Measurements from ENCODE around the gene ZNF143.
A peak's percentile ranks its signal among the peaks of the same experiment; 100 is the strongest.

The ZNF143 gene

GRCh38 chr11:9459667-9460321, 1.0 kb upstream of the ZNF143 start:
- peak overlapping the region; percentile 89 for H3K4me3 ChIP-seq (replicated peaks; ENCODE audit: low read depth, low read length)
- DNase-seq (ENCODE audit: extremely low read depth, low read depth) = no peak
- TF ChIP-seq CTCF (IDR thresholded peaks at IDR 0.05; ENCODE audit: low read depth, low read length, missing control alignments) = no peak

- TF ChIP-seq CTCF (IDR thresholded peaks at IDR 0.05; ENCODE audit: low read depth, low read length, missing control alignments) = no peak
- peak overlapping the region; percentile 89 for H3K4me3 ChIP-seq (replicated peaks; ENCODE audit: low read depth, low read length)
- peak; percentile 52 for DNase-seq (ENCODE audit: extremely low read depth, low read depth)
Observed at GRCh38 chr11:9461063-9461759, 399 bp downstream of the ZNF143 start.

- no peak for DNase-seq (ENCODE audit: extremely low read depth, low read depth)
- no peak for TF ChIP-seq CTCF (IDR thresholded peaks at IDR 0.05; ENCODE audit: low read depth, low read length, missing control alignments)
- H3K4me3 ChIP-seq (replicated peaks; ENCODE audit: low read depth, low read length) = peak overlapping the region; percentile 89
Observed at GRCh38 chr11:9461760-9462134, 935 bp downstream of the ZNF143 start.

- TF ChIP-seq CTCF (IDR thresholded peaks at IDR 0.05; ENCODE audit: low read depth, low read length, missing control alignments) = no peak
- no peak for DNase-seq (ENCODE audit: extremely low read depth, low read depth)
- H3K4me3 ChIP-seq (replicated peaks; ENCODE audit: low read depth, low read length) = peak overlapping the region; percentile 89
Observed at GRCh38 chr11:9462172-9462799, 1.5 kb downstream of the ZNF143 start.

GRCh38 chr11:9462806-9463537, 2.2 kb downstream of the ZNF143 start:
- TF ChIP-seq CTCF (IDR thresholded peaks at IDR 0.05; ENCODE audit: low read depth, low read length, missing control alignments) = no peak
- no peak overlapping the region; the same call in 1 of the 2 replicates for H3K4me3 ChIP-seq (replicated peaks; ENCODE audit: low read depth, low read length)
- no peak for DNase-seq (ENCODE audit: extremely low read depth, low read depth)

- TF ChIP-seq CTCF (IDR thresholded peaks at IDR 0.05; ENCODE audit: low read depth, low read length, missing control alignments) = no peak
- no peak for DNase-seq (ENCODE audit: extremely low read depth, low read depth)
- H3K4me3 ChIP-seq (replicated peaks; ENCODE audit: low read depth, low read length) = no peak overlapping the region
Observed at GRCh38 chr11:9470765-9471164, 10.0 kb downstream of the ZNF143 start.

Data from HFF-Myc (cell line).